HG02970 (cell line): ENCODE measurements around the gene ABITRAM.
"Not testable (repeated sequence)": the region's sequence is repeated elsewhere in the genome, so short reads cannot be mapped to it uniquely, and the experiment has no call there.

Source experiments
- ATAC-seq: cut with Tn5 transposase; IDR thresholded peaks from one replicate; pipeline ENCODE4 v1.9.1; 2021; ENCODE audit warnings: mild to moderate bottlenecking, moderate library complexity, moderate number of reproducible peaks; ENCODE audit not compliant: unreplicated experiment, low FRiP score

Gene ABITRAM

GRCh38 chr9:108924466-108924865, 9.7 kb upstream of the ABITRAM start:
- no peak for ATAC-seq

GRCh38 chr9:108928386-108928785, 5.8 kb upstream of the ABITRAM start:
- ATAC-seq: no peak

- peak; percentile 1 for ATAC-seq
Measured at GRCh38 chr9:108933231-108933717, 926 bp upstream of the ABITRAM start.

- peak; percentile 91 for ATAC-seq
Measured at GRCh38 chr9:108933718-108934322, 380 bp upstream of the ABITRAM start, which contains the start of gene ELP1. Gene ELP1 (minus strand): TSS chr9:108934124. CDS start chr9:108931146, 2,978 bp downstream.

GRCh38 chr9:108937561-108938305, 3.5 kb downstream of the ABITRAM start:
- ATAC-seq: no peak

- no peak for ATAC-seq
Measured at GRCh38 chr9:108939975-108940374, 5.8 kb downstream of the ABITRAM start.

- ATAC-seq: no peak
Measured at GRCh38 chr9:108950168-108950567, 16.0 kb downstream of the ABITRAM start.

GRCh38 chr9:108951578-108951977, 17.4 kb downstream of the ABITRAM start:
- ATAC-seq: no peak

GRCh38 chr9:108953983-108954574, 19.9 kb downstream of the ABITRAM start:
- ATAC-seq: no peak

GRCh38 chr9:108956022-108956630, 21.9 kb downstream of the ABITRAM start:
- no peak for ATAC-seq

GRCh38 chr9:108956631-108957026, 22.4 kb downstream of the ABITRAM start:
- no peak for ATAC-seq

GRCh38 chr9:108960331-108960730, 26.1 kb downstream of the ABITRAM start:
- ATAC-seq: no peak

- ATAC-seq: no peak
Measured at GRCh38 chr9:108961151-108961550, 27.0 kb downstream of the ABITRAM start.

- ATAC-seq: no peak
Measured at GRCh38 chr9:108963459-108964143, 29.4 kb downstream of the ABITRAM start.

- no peak for ATAC-seq
Measured at GRCh38 chr9:108967916-108968315, 33.7 kb downstream of the ABITRAM start.

GRCh38 chr9:108971392-108971791, 37.2 kb downstream of the ABITRAM start:
- not testable (repeated sequence) for ATAC-seq

GRCh38 chr9:108972186-108972585, 38.0 kb downstream of the ABITRAM start:
- no peak for ATAC-seq

- no peak for ATAC-seq
Measured at GRCh38 chr9:108972626-108973209, 38.5 kb downstream of the ABITRAM start.

- ATAC-seq: no peak
Measured at GRCh38 chr9:108973895-108974294, 39.7 kb downstream of the ABITRAM start.

- ATAC-seq: no peak
Measured at GRCh38 chr9:108978205-108978604, 44.0 kb downstream of the ABITRAM start.
